Mucosa of stomach (tissue), 1 donor: ENCODE results near the gene CACNB4.
"Not testable (repeated sequence)": the region's sequence is repeated elsewhere in the genome, so short reads cannot be mapped to it uniquely, and the experiment has no call there.

ENCODE experiments used
- H3K27me3 ChIP-seq: one replicate; pipeline ENCODE4 v1.7.0; 2013; ENCODE audit warnings: mild to moderate bottlenecking, low read length; ENCODE audit not compliant: control insufficient read depth, insufficient read depth
- H3K36me3 ChIP-seq: one replicate; pipeline ENCODE4 v1.7.0; 2013; ENCODE audit warnings: low read length; ENCODE audit not compliant: control insufficient read depth, insufficient read depth
- H3K4me1 ChIP-seq: one replicate; pipeline ENCODE4 v1.7.0; 2013; ENCODE audit warnings: mild to moderate bottlenecking, low read length; ENCODE audit not compliant: control insufficient read depth, insufficient read depth
- H3K4me3 ChIP-seq: one replicate; pipeline ENCODE4 v1.7.0; 2013; ENCODE audit warnings: low read length
- H3K9ac ChIP-seq: one replicate; pipeline ENCODE4 v1.7.0; 2013; ENCODE audit warnings: mild to moderate bottlenecking, low read length, moderate library complexity
- H3K9me3 ChIP-seq: one replicate; pipeline ENCODE4 v1.7.0; 2013; ENCODE audit warnings: mild to moderate bottlenecking, low read length, moderate library complexity; ENCODE audit not compliant: control insufficient read depth
- donor health status: Pancreatic carcinoma.

The CACNB4 gene

GRCh38 chr2:152098496-152099366 is at the start of gene CACNB4:
CACNB4 (minus strand) TSS chr2:152099044.
- Histone ChIP-seq H3K27me3 (peaks cover 44% of the 10 kb centered on the region), H3K9ac (peak within 1 kb of the TSS; percentile 36)

GRCh38 chr2:152134488-152135280 is 35.8 kb upstream of the CACNB4 start:
- peaks cover 14% of the 10 kb centered on the region for H3K4me1 ChIP-seq
- no peaks in the 10 kb centered on the region for H3K9me3 ChIP-seq
- H3K4me3 ChIP-seq = no peak overlapping the region
- peak overlapping the region; percentile 7 for H3K9ac ChIP-seq
- no peaks in the 10 kb centered on the region for H3K27me3 ChIP-seq
- H3K36me3 ChIP-seq = peaks cover 4% of the 10 kb centered on the region

More at GRCh38 chr2:152098496-152099366, at the start of gene CACNB4:
- peaks cover 6% of the 10 kb centered on the region for H3K4me1 ChIP-seq
- peak within 1 kb of the TSS; percentile 48 for H3K4me3 ChIP-seq
- H3K9me3 ChIP-seq = no peaks in the 10 kb centered on the region
- H3K36me3 ChIP-seq = no peaks in the 10 kb centered on the region

GRCh38 chr2:152132306-152132705 is 33.5 kb upstream of the CACNB4 start:
- Histone ChIP-seq H3K27me3 (no peaks in the 10 kb centered on the region), H3K4me1 (peaks cover 14% of the 10 kb centered on the region), H3K4me3 (no peak overlapping the region), H3K36me3 (peaks cover 4% of the 10 kb centered on the region), H3K9ac (no peak overlapping the region), H3K9me3 (no peaks in the 10 kb centered on the region)

DNA sequence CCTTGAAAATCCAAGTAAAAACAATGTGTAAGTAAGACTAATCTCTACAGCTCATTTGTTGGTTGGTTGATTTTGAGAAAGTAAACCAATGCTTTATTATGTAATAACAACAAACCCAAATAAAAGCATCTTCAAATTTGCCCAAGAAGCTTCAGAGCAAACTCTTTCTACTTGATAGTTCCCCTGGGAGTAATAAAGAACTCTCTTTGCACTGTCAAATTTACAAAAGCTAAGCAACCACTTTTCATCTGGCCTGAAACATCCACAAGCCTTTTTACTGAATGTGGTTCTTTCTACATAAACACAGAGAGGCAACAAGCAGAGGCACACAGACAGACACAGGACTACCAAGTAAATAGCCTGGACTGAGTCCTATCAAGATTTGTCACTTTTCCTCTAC is 28.8 kb upstream of the CACNB4 start:
- Histone ChIP-seq H3K9ac (no peak overlapping the region), H3K9me3 (no peaks in the 10 kb centered on the region), H3K36me3 (peaks cover 8% of the 10 kb centered on the region), H3K4me1 (no peaks in the 10 kb centered on the region), H3K4me3 (no peak overlapping the region), H3K27me3 (no peaks in the 10 kb centered on the region)

- Histone ChIP-seq H3K9me3 (no peaks in the 10 kb centered on the region), H3K36me3 (peaks cover 8% of the 10 kb centered on the region)
These were observed 27.8 kb upstream of the CACNB4 start for GRCh38 chr2:152126664-152127063.

DNA sequence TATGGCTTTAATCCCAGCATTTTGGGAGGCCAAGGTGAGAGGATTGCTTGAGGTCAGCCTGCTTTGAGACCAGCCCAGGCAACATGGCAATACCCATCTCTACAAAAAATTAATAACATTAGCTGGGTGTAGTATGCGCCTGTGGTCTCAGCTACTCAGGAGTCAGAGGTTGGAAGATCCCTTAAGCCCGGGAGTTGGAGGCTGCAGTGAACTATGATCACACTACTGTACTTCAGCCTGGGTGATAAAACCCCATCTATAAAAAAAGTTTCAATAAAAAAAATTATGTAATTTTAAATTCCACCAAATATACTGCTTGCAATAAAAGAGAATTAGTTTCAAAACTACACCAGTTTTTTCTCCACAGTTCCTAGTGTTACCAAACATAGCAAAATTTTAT is 23.3 kb upstream of the CACNB4 start:
- no peak overlapping the region for H3K9ac ChIP-seq
- H3K27me3 ChIP-seq = no peaks in the 10 kb centered on the region
- H3K9me3 ChIP-seq = no peaks in the 10 kb centered on the region
- H3K4me3 ChIP-seq = no peak overlapping the region
- peaks cover 4% of the 10 kb centered on the region for H3K36me3 ChIP-seq
- H3K4me1 ChIP-seq = no peaks in the 10 kb centered on the region

More at GRCh38 chr2:152126664-152127063, 27.8 kb upstream of the CACNB4 start:
- Histone ChIP-seq H3K9ac (no peak overlapping the region), H3K27me3 (no peaks in the 10 kb centered on the region), H3K4me1 (no peaks in the 10 kb centered on the region), H3K4me3 (no peak overlapping the region)

- H3K27me3 ChIP-seq = no peaks in the 10 kb centered on the region
- H3K9ac ChIP-seq = no peak overlapping the region
- no peak overlapping the region for H3K4me3 ChIP-seq
- H3K4me1 ChIP-seq = no peaks in the 10 kb centered on the region
- H3K36me3 ChIP-seq = no peaks in the 10 kb centered on the region
- H3K9me3 ChIP-seq = no peaks in the 10 kb centered on the region
These were observed 21.6 kb upstream of the CACNB4 start for GRCh38 chr2:152120430-152120829.

GRCh38 chr2:152115952-152116351 is 17.1 kb upstream of the CACNB4 start:
- Histone ChIP-seq H3K9ac (no peak overlapping the region), H3K4me1 (no peaks in the 10 kb centered on the region), H3K36me3 (no peaks in the 10 kb centered on the region), H3K4me3 (no peak overlapping the region), H3K9me3 (no peaks in the 10 kb centered on the region), H3K27me3 (no peaks in the 10 kb centered on the region)

- H3K27me3 ChIP-seq = no peaks in the 10 kb centered on the region
- no peaks in the 10 kb centered on the region for H3K9me3 ChIP-seq
- no peaks in the 10 kb centered on the region for H3K4me1 ChIP-seq
- H3K9ac ChIP-seq = no peak overlapping the region
- no peak overlapping the region for H3K4me3 ChIP-seq
- H3K36me3 ChIP-seq = no peaks in the 10 kb centered on the region
These were observed 15.5 kb upstream of the CACNB4 start for GRCh38 chr2:152114366-152114765.

DNA sequence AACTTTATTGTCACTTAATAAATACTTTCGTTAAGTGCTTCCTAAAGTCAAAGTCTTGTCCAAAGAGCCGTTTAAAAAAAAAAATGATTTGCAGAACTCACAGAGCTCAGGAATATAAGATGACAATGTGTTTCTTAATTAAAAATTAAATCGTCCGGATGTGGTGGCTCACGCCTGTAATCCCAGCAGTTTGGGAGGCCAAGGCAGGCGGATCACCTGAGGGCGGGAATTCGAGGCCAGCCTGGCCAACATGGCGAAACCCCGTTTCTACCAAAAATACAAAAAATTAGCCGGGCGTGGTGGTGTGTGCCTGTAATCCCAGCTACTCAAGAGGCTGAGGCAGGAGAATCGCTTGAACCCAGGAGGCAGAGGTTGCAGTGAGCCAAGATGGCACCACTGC is 8.3 kb upstream of the CACNB4 start:
- not testable (repeated sequence) for H3K4me1 ChIP-seq, H3K9ac ChIP-seq, H3K4me3 ChIP-seq

DNA sequence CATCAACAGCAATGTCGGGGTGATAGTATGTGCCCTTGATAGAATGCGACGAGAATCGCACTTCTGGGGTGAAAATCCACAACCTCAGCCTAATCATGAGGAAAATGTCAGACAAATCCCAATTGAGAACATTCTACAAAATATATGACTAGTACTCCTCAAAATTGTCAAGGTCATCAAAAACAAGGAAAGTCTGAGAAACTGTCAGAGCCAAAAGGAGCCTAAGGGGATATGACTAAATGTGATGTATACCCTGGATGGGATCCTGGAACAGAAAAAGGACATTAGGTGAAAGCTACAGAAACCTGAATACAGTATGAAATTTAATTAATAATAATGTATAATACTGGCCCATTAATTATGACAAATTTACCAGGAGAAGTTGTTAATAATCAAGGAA is 7.6 kb upstream of the CACNB4 start:
- Histone ChIP-seq H3K9me3 (no peaks in the 10 kb centered on the region), H3K36me3 (no peaks in the 10 kb centered on the region), H3K9ac (no peak overlapping the region), H3K27me3 (peaks cover under 1% of the 10 kb centered on the region), H3K4me1 (no peaks in the 10 kb centered on the region), H3K4me3 (no peak overlapping the region)

More for the DNA sequence above, 8.3 kb upstream of the CACNB4 start:
- not testable (repeated sequence) for H3K36me3 ChIP-seq, H3K27me3 ChIP-seq, H3K9me3 ChIP-seq

GRCh38 chr2:152103271-152103670 is 4.4 kb upstream of the CACNB4 start:
- Histone ChIP-seq H3K9ac (no peak overlapping the region), H3K36me3 (no peaks in the 10 kb centered on the region), H3K27me3 (peaks cover 32% of the 10 kb centered on the region)

More at GRCh38 chr2:152103271-152103670, 4.4 kb upstream of the CACNB4 start:
- Histone ChIP-seq H3K4me3 (no peak overlapping the region), H3K9me3 (no peaks in the 10 kb centered on the region), H3K4me1 (peaks cover 6% of the 10 kb centered on the region)
